K562 (cell line): Measurements from ENCODE around the gene WNK2. TPM values are rescaled to one million over a fixed set of nuclear protein-coding genes. Genes with fewer than 3 reads are reported as not detected.

Source experiments
- ATAC-seq: fragments of 200-7000 bp; cut with Tn5 transposase; 3 replicates; pipeline ENCODE4 v1.9.1; 2020; ENCODE audit warnings: moderate library complexity
- BruUV-seq: library from RNA; stranded (reverse); fragments of 400-500 nt; replicated peaks from 2 replicates; lab custom pipeline; 2021; lab: Mats Ljungman, UMichigan
- CTCF ChIA-PET: fragments of 300-600 bp; formaldehyde crosslinking; extraction: SDS; loops from one replicate; lab custom pipeline; 2021; ENCODE audit warnings: low intra/inter-chr PET ratio; lab: Yijun Ruan, JAX
- POLR2A ChIA-PET: fragments of 300-600, 350-650 bp; sonication (Branson Sonifier 250); formaldehyde crosslinking; extraction: SDS; loops from one replicate; lab custom pipeline; 2021; ENCODE audit warnings: antibody characterized with exemption, inconsistent platforms; lab: Yijun Ruan, JAX
- DNase-seq, 4 experiments: peaks; one replicate each; pipeline versions ENCODE4 v3.0.0 to v3.0.0-alpha.2; 2011 to 2018; ENCODE audit warnings: low spot score in 3 of 4, mixed read lengths in 3 of 4; ENCODE audit errors: extremely low read depth in 1 of 4
- FAIRE-seq: peaks from 2 replicates; lab custom pipeline; 2011; peaks lifted over from hg19 to GRCh38; lab: Jason Lieb, UNC
- H2AFZ ChIP-seq: 2 replicates; pipeline ENCODE4 v1.6.0; 2011; ENCODE audit warnings: low read depth, low read length, control low read depth, inconsistent platforms
- H3K27ac ChIP-seq: fragments of 200-600 bp; 3 replicates; pipeline ENCODE4 v1.8.0; 2011; ENCODE audit warnings: low read depth, mild to moderate bottlenecking, control low read depth, inconsistent platforms, low read length, moderate library complexity, mixed read lengths; ENCODE audit errors: extremely low read depth
- H3K27me3 ChIP-seq, 2 experiments: fragments of 300-600 bp in 1 of 2; 2 replicates in 1 of 2; 3 replicates in 1 of 2; pipeline versions ENCODE4 v1.6.0 to v1.8.0; 2011; ENCODE audit warnings: inconsistent platforms in 2 of 2, low read length in 2 of 2, mild to moderate bottlenecking in 1 of 2, mixed read lengths in 1 of 2, moderate library complexity in 1 of 2; ENCODE audit not compliant: control insufficient read depth in 2 of 2, insufficient read depth in 2 of 2
- H3K36me3 ChIP-seq: fragments of 300-600 bp; 3 replicates; pipeline ENCODE4 v1.8.0; 2011; ENCODE audit warnings: mild to moderate bottlenecking, low read length, inconsistent platforms; ENCODE audit not compliant: control insufficient read depth, insufficient read depth
- H3K4me1 ChIP-seq, 2 experiments: fragments of 200-600 bp in 1 of 2; replicated peaks in 1 of 2; 2 replicates in 1 of 2; 3 replicates in 1 of 2; pipeline versions ENCODE4 v1.5.1 to v1.8.0; 2011; ENCODE audit warnings: inconsistent platforms in 2 of 2, low read length in 2 of 2, mild to moderate bottlenecking in 1 of 2, mixed read lengths in 1 of 2, moderate library complexity in 1 of 2; ENCODE audit not compliant: control insufficient read depth in 2 of 2, insufficient read depth in 2 of 2
- H3K4me2 ChIP-seq: 2 replicates; pipeline ENCODE4 v1.6.1; 2011; ENCODE audit warnings: low read length, control low read depth, inconsistent platforms, mixed read lengths; ENCODE audit not compliant: insufficient read depth
- H3K4me3 ChIP-seq: fragments of 200-600 bp; sonication (generic), shearing (Covaris generic); 2 replicates; pipeline ENCODE4 v1.5.1; 2016; ENCODE audit warnings: control low read depth, inconsistent platforms
- H3K79me2 ChIP-seq: fragments of 200-600 bp; 3 replicates; pipeline ENCODE4 v1.8.0; 2011; ENCODE audit warnings: low read length, inconsistent platforms; ENCODE audit not compliant: control insufficient read depth, insufficient read depth
- H3K9ac ChIP-seq, 2 experiments: 2 replicates each; pipeline versions ENCODE4 v1.6.0 to v1.6.1; 2011; ENCODE audit warnings: low read depth in 2 of 2, low read length in 2 of 2, control low read depth in 1 of 2, inconsistent platforms in 1 of 2, mild to moderate bottlenecking in 1 of 2, mixed read lengths in 1 of 2; ENCODE audit not compliant: insufficient read depth in 1 of 2
- H3K9me1 ChIP-seq: one replicate; pipeline ENCODE4 v1.6.0; 2011; ENCODE audit warnings: inconsistent platforms, mild to moderate bottlenecking, low read length, moderate library complexity; ENCODE audit not compliant: control insufficient read depth, insufficient read depth
- H3K9me3 ChIP-seq: replicated peaks from 2 replicates; pipeline ENCODE4 v1.5.1; 2011; ENCODE audit warnings: low read depth, low read length, inconsistent platforms; ENCODE audit not compliant: control insufficient read depth, insufficient read depth
- H4K20me1 ChIP-seq: replicated peaks from 2 replicates; pipeline ENCODE4 v1.6.1; 2011; ENCODE audit warnings: low read length, inconsistent platforms, mixed read lengths; ENCODE audit not compliant: control insufficient read depth, insufficient read depth
- BCOR ChIP-seq: fragments of 450-650 bp; IDR thresholded peaks from 2 replicates; pipeline ENCODE4 v1.6.1; 2016
- EWSR1 ChIP-seq: fragments of 450-650 bp; IDR thresholded peaks from 2 replicates; pipeline ENCODE4 v1.6.1; 2018; ENCODE audit warnings: borderline replicate concordance, mild to moderate bottlenecking, low read depth, moderate library complexity; ENCODE audit not compliant: partially characterized antibody
- NR3C1 ChIP-seq: sonication (generic); formaldehyde crosslinking; IDR thresholded peaks from 2 replicates; pipeline ENCODE4 v1.8.1; 2022; ENCODE audit warnings: missing genetic modification reagents
- RUNX1 ChIP-seq: sonication (generic); IDR thresholded peaks from 2 replicates; pipeline ENCODE4 v1.6.1; 2016; ENCODE audit warnings: antibody characterized with exemption, low read depth
- ZBTB12 ChIP-seq: fragments of 250-450 bp; sonication (Bioruptor Pico); IDR thresholded peaks from 2 replicates; pipeline ENCODE4 v1.4.0; 2020
- ZNF384 ChIP-seq: IDR thresholded peaks from 2 replicates; pipeline ENCODE4 v1.6.1; 2012; ENCODE audit warnings: low read depth, low read length, improper control_type of control experiment
- WGBS: fragments of 100-300 bp; shearing (Covaris generic); methylation state at CpG from one replicate; pipeline ENCODE4 v1.1.6; 2016; ENCODE audit warnings: low coverage, mixed read lengths; ENCODE audit not compliant: insufficient coverage; ENCODE audit errors: missing lambda C conversion rate; 5-methylcytosine and 5-hydroxymethylcytosine counted together
- in situ Hi-C: fragments of 300-500 bp; cut with MboI; formaldehyde crosslinking; loops from 4 replicates; pipeline ENCODE4 v1.15.0; 2018; ENCODE audit warnings: inconsistent platforms, mixed read lengths
- intact Hi-C: fragments of 100-400 bp; cut with micrococcal nuclease; formaldehyde crosslinking; loops from 2 replicates; pipeline ENCODE4 v1.14.2; 2022
- polyA plus RNA-seq, 8 experiments: library from polyadenylated mRNA; depleted of rRNA in 4 of 8; stranded (reverse) in 5 of 8; unstranded in 3 of 8; fragments of >200 nt; fragmentation: Nextera tagmentation in 2 of 8; fragmentation: Illumina TruSeq in 1 of 8; extraction: Ambion mirVana in 2 of 8; extraction: Trizol in 1 of 8; gene quantifications; 2 replicates each; pipeline versions ENCODE4 v1.2.1 to v1.2.3, GENCODE V29; 2011 to 2014; ENCODE audit warnings: inconsistent platforms in 1 of 8, missing spikeins in 1 of 8
- total RNA-seq, 7 experiments: library from RNA; depleted of rRNA in 6 of 7; stranded (reverse); fragments of >200 nt in 6 of 7; fragmentation: Illumina TruSeq in 2 of 7; extraction: Trizol in 2 of 7; gene quantifications; 2 replicates each; pipeline versions ENCODE4 v1.2.1 to v1.2.3, GENCODE V29; 2011 to 2021; ENCODE audit warnings: low replicate concordance in 1 of 7
- TF ChIP-seq, protein P1 (sequence below): sonication (generic); formaldehyde crosslinking; IDR thresholded peaks from 2 replicates; pipeline ENCODE4 v1.8.0; 2023; ENCODE audit warnings: mild to moderate bottlenecking, missing genetic modification reagents
- TF ChIP-seq, protein P2 (sequence below): fragments of 450-650 bp; IDR thresholded peaks from 2 replicates; pipeline ENCODE4 v1.6.1; 2016
- TF ChIP-seq, protein P3 (sequence below): fragments of 250-450 bp; sonication (Bioruptor Pico); IDR thresholded peaks from 2 replicates; pipeline ENCODE4 v1.8.0; 2022; ENCODE audit warnings: inconsistent platforms
- TF ChIP-seq, protein P4 (sequence below): sonication (generic); formaldehyde crosslinking; IDR thresholded peaks from 2 replicates; pipeline ENCODE4 v1.8.0; 2023; ENCODE audit warnings: mild to moderate bottlenecking, missing genetic modification reagents

Gene WNK2
- total and polyA plus RNA-seq, 9 of the 15 experiments (the other 6 are each of a cell fraction or from before 2014, with no cell fraction given), result 0.36 to 3.3 (median 0.64) TPM; not detected in 2

DNA sequence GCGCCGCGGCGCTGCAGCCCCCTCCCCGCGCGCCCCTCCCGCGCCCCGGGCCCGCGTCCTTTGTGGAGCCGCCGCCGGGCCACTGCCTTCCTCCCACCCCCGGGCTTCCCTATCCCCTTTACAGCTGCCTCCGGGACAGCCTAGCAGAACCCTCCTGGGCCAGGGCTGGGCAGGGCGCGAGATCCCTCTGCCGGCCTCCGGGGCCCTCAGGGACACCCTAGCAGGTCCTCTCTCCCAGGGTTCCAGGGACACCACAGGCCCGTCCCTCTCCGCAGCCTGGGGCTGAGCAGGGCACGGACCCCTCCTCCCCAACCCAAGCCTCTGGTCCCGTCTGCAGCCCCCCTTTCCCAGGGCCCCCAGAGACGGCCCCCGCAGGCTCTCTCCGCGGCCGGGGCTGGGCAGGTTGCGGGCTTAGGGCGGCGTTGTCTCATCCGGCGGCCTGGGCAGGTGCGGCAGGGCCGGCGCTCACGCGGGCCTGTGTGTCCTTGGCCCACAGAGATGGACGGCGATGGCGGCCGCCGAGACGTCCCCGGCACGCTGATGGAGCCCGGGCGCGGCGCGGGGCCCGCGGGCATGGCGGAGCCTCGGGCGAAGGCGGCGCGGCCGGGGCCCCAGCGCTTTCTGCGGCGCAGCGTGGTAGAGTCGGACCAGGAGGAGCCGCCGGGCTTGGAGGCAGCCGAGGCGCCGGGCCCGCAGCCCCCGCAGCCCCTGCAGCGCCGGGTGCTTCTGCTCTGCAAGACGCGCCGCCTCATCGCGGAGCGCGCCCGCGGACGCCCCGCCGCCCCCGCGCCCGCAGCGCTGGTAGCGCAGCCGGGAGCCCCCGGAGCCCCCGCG is 710 bp downstream of the WNK2 start:
- Histone ChIP-seq H3K9me1 (no peaks in the 10 kb centered on the region), H3K9me3 (no peaks in the 10 kb centered on the region), H3K36me3 (no peaks in the 10 kb centered on the region), H3K4me1 (peaks cover 0 to 24% of the 10 kb centered on the region in 2 experiments; a peak in 2 of 5 replicates), H2AFZ (peak overlapping the region; percentile 70; the same call in 1 of the 2 replicates), H3K9ac (peak overlapping the region in 1 of 2 experiments; percentile 92; a peak in 2 of 4 replicates), H4K20me1 (peaks cover 16% of the 10 kb centered on the region), H3K4me2 (peak overlapping the region; percentile 62; the same call in 1 of the 2 replicates), H3K27ac (no peak overlapping the region), H3K4me3 (peak overlapping the region; percentile 40), H3K27me3 (peaks cover 29 to 66% of the 10 kb centered on the region in 2 experiments; a peak in 4 of 5 replicates), H3K79me2 (no peaks in the 10 kb centered on the region)
- intact Hi-C loops, result no loop called here
- POLR2A ChIA-PET, result no interaction called here
- in situ Hi-C loops, result no loop called here
- DNase-seq, result peak in 1 of 4 experiments; percentile 36
- 60% methylated on average over 6 of the region's 97 CpGs for WGBS
- CTCF ChIA-PET, result no interaction called here
- FAIRE-seq, result no peak
- ATAC-seq, result peak; percentile 22
- BruUV-seq, result no TSS peak
- TF ChIP-seq EWSR1 (no peak), ZBTB12 (CRISPR knock-in tag) (no peak), NR3C1 (CRISPR knock-in tag) (no peak), RUNX1 (no peak), ZNF384 (no peak), BCOR (no peak)
- TF ChIP-seq, protein P1, sequence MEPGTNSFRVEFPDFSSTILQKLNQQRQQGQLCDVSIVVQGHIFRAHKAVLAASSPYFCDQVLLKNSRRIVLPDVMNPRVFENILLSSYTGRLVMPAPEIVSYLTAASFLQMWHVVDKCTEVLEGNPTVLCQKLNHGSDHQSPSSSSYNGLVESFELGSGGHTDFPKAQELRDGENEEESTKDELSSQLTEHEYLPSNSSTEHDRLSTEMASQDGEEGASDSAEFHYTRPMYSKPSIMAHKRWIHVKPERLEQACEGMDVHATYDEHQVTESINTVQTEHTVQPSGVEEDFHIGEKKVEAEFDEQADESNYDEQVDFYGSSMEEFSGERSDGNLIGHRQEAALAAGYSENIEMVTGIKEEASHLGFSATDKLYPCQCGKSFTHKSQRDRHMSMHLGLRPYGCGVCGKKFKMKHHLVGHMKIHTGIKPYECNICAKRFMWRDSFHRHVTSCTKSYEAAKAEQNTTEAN (CRISPR knock-in tag), result no peak
- TF ChIP-seq, protein P2, sequence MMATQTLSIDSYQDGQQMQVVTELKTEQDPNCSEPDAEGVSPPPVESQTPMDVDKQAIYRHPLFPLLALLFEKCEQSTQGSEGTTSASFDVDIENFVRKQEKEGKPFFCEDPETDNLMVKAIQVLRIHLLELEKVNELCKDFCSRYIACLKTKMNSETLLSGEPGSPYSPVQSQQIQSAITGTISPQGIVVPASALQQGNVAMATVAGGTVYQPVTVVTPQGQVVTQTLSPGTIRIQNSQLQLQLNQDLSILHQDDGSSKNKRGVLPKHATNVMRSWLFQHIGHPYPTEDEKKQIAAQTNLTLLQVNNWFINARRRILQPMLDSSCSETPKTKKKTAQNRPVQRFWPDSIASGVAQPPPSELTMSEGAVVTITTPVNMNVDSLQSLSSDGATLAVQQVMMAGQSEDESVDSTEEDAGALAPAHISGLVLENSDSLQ, result no peak
- TF ChIP-seq, protein P3, sequence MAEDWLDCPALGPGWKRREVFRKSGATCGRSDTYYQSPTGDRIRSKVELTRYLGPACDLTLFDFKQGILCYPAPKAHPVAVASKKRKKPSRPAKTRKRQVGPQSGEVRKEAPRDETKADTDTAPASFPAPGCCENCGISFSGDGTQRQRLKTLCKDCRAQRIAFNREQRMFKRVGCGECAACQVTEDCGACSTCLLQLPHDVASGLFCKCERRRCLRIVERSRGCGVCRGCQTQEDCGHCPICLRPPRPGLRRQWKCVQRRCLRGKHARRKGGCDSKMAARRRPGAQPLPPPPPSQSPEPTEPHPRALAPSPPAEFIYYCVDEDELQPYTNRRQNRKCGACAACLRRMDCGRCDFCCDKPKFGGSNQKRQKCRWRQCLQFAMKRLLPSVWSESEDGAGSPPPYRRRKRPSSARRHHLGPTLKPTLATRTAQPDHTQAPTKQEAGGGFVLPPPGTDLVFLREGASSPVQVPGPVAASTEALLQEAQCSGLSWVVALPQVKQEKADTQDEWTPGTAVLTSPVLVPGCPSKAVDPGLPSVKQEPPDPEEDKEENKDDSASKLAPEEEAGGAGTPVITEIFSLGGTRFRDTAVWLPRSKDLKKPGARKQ (CRISPR knock-in tag), result no peak
- TF ChIP-seq, protein P4, sequence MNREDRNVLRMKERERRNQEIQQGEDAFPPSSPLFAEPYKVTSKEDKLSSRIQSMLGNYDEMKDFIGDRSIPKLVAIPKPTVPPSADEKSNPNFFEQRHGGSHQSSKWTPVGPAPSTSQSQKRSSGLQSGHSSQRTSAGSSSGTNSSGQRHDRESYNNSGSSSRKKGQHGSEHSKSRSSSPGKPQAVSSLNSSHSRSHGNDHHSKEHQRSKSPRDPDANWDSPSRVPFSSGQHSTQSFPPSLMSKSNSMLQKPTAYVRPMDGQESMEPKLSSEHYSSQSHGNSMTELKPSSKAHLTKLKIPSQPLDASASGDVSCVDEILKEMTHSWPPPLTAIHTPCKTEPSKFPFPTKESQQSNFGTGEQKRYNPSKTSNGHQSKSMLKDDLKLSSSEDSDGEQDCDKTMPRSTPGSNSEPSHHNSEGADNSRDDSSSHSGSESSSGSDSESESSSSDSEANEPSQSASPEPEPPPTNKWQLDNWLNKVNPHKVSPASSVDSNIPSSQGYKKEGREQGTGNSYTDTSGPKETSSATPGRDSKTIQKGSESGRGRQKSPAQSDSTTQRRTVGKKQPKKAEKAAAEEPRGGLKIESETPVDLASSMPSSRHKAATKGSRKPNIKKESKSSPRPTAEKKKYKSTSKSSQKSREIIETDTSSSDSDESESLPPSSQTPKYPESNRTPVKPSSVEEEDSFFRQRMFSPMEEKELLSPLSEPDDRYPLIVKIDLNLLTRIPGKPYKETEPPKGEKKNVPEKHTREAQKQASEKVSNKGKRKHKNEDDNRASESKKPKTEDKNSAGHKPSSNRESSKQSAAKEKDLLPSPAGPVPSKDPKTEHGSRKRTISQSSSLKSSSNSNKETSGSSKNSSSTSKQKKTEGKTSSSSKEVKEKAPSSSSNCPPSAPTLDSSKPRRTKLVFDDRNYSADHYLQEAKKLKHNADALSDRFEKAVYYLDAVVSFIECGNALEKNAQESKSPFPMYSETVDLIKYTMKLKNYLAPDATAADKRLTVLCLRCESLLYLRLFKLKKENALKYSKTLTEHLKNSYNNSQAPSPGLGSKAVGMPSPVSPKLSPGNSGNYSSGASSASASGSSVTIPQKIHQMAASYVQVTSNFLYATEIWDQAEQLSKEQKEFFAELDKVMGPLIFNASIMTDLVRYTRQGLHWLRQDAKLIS (CRISPR knock-in tag), result no peak
